Activated CD4-positive, alpha-beta memory T cell treated with anti-CD3 and anti-CD28 coated beads, Interleukin-2, amount 10 ng/mL, durations not matched to agents 7 days and 5 days (primary cell): Measurements from ENCODE around the gene ST6GALNAC3. TPM values are rescaled to one million over a fixed set of nuclear protein-coding genes. Genes with fewer than 3 reads are reported as not detected.
"Not testable (repeated sequence)": the region's sequence is repeated elsewhere in the genome, so short reads cannot be mapped to it uniquely, and the experiment has no call there.

Experiments used
- CTCF ChIA-PET: fragments of 350-600 bp; sonication (Branson Sonifier 250); formaldehyde crosslinking; loops from one replicate; lab custom pipeline; 2021; ENCODE audit warnings: antibody characterized with exemption, inconsistent platforms; lab: Charles Lee
- POLR2A ChIA-PET: fragments of 350-600 bp; sonication (Branson Sonifier 250); formaldehyde crosslinking; loops from one replicate; lab custom pipeline; 2021; ENCODE audit warnings: antibody characterized with exemption; lab: Charles Lee
- DNase-seq: peaks from one replicate; pipeline ENCODE4 v3.0.0-alpha.2; 2020
- H3K27ac Mint-ChIP-seq: one replicate; pipeline ENCODE4 v1.8.0; 2021; ENCODE audit warnings: mild to moderate bottlenecking, mixed read lengths
- H3K27me3 Mint-ChIP-seq: one replicate; pipeline ENCODE4 v1.8.0; 2021; ENCODE audit warnings: mixed read lengths
- H3K36me3 Mint-ChIP-seq: one replicate; pipeline ENCODE4 v1.8.0; 2021; ENCODE audit warnings: low read depth, mixed read lengths
- H3K4me1 Mint-ChIP-seq: one replicate; pipeline ENCODE4 v1.8.0; 2021; ENCODE audit warnings: mixed read lengths
- H3K4me3 Mint-ChIP-seq: one replicate; pipeline ENCODE4 v1.8.0; 2021; ENCODE audit warnings: mild to moderate bottlenecking, mixed read lengths
- H3K9me3 Mint-ChIP-seq: one replicate; pipeline ENCODE4 v1.8.0; 2021; ENCODE audit warnings: mixed read lengths
- total RNA-seq, 2 experiments: library from RNA; stranded (reverse); gene quantifications; one replicate each; pipeline ENCODE4 v1.2.3, GENCODE V29; 2021

ST6GALNAC3 gene
- total RNA-seq, 2 experiments from 2014 or later: not detected

GRCh38 chr1:76080552-76081079 lies 6.1 kb downstream of the ST6GALNAC3 start:
- CTCF ChIA-PET: interaction anchor here (0.7 kb wide), 1 partner anchor 57 kb away, joined by 3 read pairs; no protein-coding TSS in a partner anchor
- Mint-ChIP-seq H3K9me3 (no peaks in the 10 kb centered on the region), H3K27me3 (peaks cover 8% of the 10 kb centered on the region), H3K4me3 (no peak overlapping the region), H3K36me3 (no peaks in the 10 kb centered on the region), H3K4me1 (no peaks in the 10 kb centered on the region), H3K27ac (no peak overlapping the region)
- no peak for DNase-seq
- POLR2A ChIA-PET: no interaction called here

GRCh38 chr1:76082062-76082461 lies 7.5 kb downstream of the ST6GALNAC3 start:
- ChIA-PET POLR2A (no interaction called here), CTCF (no interaction called here)
- Mint-ChIP-seq H3K27ac (no peak overlapping the region), H3K4me1 (no peaks in the 10 kb centered on the region), H3K36me3 (no peaks in the 10 kb centered on the region), H3K4me3 (no peak overlapping the region), H3K27me3 (no peaks in the 10 kb centered on the region), H3K9me3 (no peaks in the 10 kb centered on the region)
- DNase-seq: no peak

GRCh38 chr1:76083189-76083588 lies 8.6 kb downstream of the ST6GALNAC3 start:
- Mint-ChIP-seq H3K9me3 (no peaks in the 10 kb centered on the region), H3K27ac (no peak overlapping the region), H3K4me1 (no peaks in the 10 kb centered on the region), H3K36me3 (no peaks in the 10 kb centered on the region), H3K27me3 (no peaks in the 10 kb centered on the region), H3K4me3 (no peak overlapping the region)
- ChIA-PET CTCF (no interaction called here), POLR2A (no interaction called here)
- no peak for DNase-seq

- no peak for DNase-seq
- no peaks in the 10 kb centered on the region for H3K4me1 Mint-ChIP-seq
- no peaks in the 10 kb centered on the region for H3K9me3 Mint-ChIP-seq
- H3K27ac Mint-ChIP-seq: no peak overlapping the region
- ChIA-PET POLR2A (no interaction called here), CTCF (no interaction called here)
- H3K4me3 Mint-ChIP-seq: no peak overlapping the region
- no peaks in the 10 kb centered on the region for H3K27me3 Mint-ChIP-seq
- H3K36me3 Mint-ChIP-seq: no peaks in the 10 kb centered on the region
These were observed 9.6 kb downstream of the ST6GALNAC3 start for GRCh38 chr1:76084029-76084627.

GRCh38 chr1:76084685-76085084 lies 10.1 kb downstream of the ST6GALNAC3 start:
- DNase-seq: no peak
- H3K36me3 Mint-ChIP-seq: no peaks in the 10 kb centered on the region
- CTCF ChIA-PET: no interaction called here
- no peak overlapping the region for H3K4me3 Mint-ChIP-seq
- POLR2A ChIA-PET: no interaction called here
- no peaks in the 10 kb centered on the region for H3K27me3 Mint-ChIP-seq
- no peak overlapping the region for H3K27ac Mint-ChIP-seq
- no peaks in the 10 kb centered on the region for H3K4me1 Mint-ChIP-seq
- no peaks in the 10 kb centered on the region for H3K9me3 Mint-ChIP-seq

- CTCF ChIA-PET: no interaction called here
- Mint-ChIP-seq H3K36me3 (no peaks in the 10 kb centered on the region), H3K4me3 (no peak overlapping the region), H3K9me3 (no peaks in the 10 kb centered on the region), H3K4me1 (no peaks in the 10 kb centered on the region), H3K27me3 (no peaks in the 10 kb centered on the region), H3K27ac (no peak overlapping the region)
- no peak for DNase-seq
- POLR2A ChIA-PET: no interaction called here
These were observed 11.6 kb downstream of the ST6GALNAC3 start for GRCh38 chr1:76086109-76086508.

GRCh38 chr1:76086597-76086996 lies 12.1 kb downstream of the ST6GALNAC3 start:
- CTCF ChIA-PET: no interaction called here
- H3K4me1 Mint-ChIP-seq: no peaks in the 10 kb centered on the region
- no peaks in the 10 kb centered on the region for H3K36me3 Mint-ChIP-seq
- H3K4me3 Mint-ChIP-seq: no peak overlapping the region
- DNase-seq: no peak
- H3K27me3 Mint-ChIP-seq: no peaks in the 10 kb centered on the region
- H3K9me3 Mint-ChIP-seq: no peaks in the 10 kb centered on the region
- no peak overlapping the region for H3K27ac Mint-ChIP-seq
- POLR2A ChIA-PET: no interaction called here

GRCh38 chr1:76090283-76091203 lies 16.0 kb downstream of the ST6GALNAC3 start:
- CTCF ChIA-PET: no interaction called here
- POLR2A ChIA-PET: no interaction called here
- Mint-ChIP-seq H3K4me3 (no peak overlapping the region), H3K27me3 (no peaks in the 10 kb centered on the region), H3K9me3 (no peaks in the 10 kb centered on the region), H3K36me3 (no peaks in the 10 kb centered on the region), H3K27ac (no peak overlapping the region), H3K4me1 (no peaks in the 10 kb centered on the region)
- DNase-seq: no peak

GRCh38 chr1:76092812-76093211 lies 18.3 kb downstream of the ST6GALNAC3 start:
- Mint-ChIP-seq H3K9me3 (no peaks in the 10 kb centered on the region), H3K27ac (no peak overlapping the region), H3K4me1 (no peaks in the 10 kb centered on the region), H3K36me3 (no peaks in the 10 kb centered on the region), H3K4me3 (no peak overlapping the region), H3K27me3 (no peaks in the 10 kb centered on the region)
- CTCF ChIA-PET: no interaction called here
- DNase-seq: no peak
- POLR2A ChIA-PET: no interaction called here

- H3K27ac Mint-ChIP-seq: no peak overlapping the region
- H3K9me3 Mint-ChIP-seq: no peaks in the 10 kb centered on the region
- no peak for DNase-seq
- H3K4me1 Mint-ChIP-seq: no peaks in the 10 kb centered on the region
- no peak overlapping the region for H3K4me3 Mint-ChIP-seq
- CTCF ChIA-PET: no interaction called here
- H3K27me3 Mint-ChIP-seq: no peaks in the 10 kb centered on the region
- H3K36me3 Mint-ChIP-seq: no peaks in the 10 kb centered on the region
- POLR2A ChIA-PET: no interaction called here
These were observed 19.2 kb downstream of the ST6GALNAC3 start for GRCh38 chr1:76093522-76094312.

- DNase-seq: no peak
- Mint-ChIP-seq H3K4me3 (no peak overlapping the region), H3K4me1 (no peaks in the 10 kb centered on the region), H3K27me3 (peaks cover 4% of the 10 kb centered on the region), H3K27ac (no peak overlapping the region), H3K36me3 (no peaks in the 10 kb centered on the region), H3K9me3 (no peaks in the 10 kb centered on the region)
- ChIA-PET POLR2A (no interaction called here), CTCF (no interaction called here)
These were observed 21.3 kb downstream of the ST6GALNAC3 start for GRCh38 chr1:76095802-76096201.

- H3K4me1 Mint-ChIP-seq, H3K4me3 Mint-ChIP-seq, CTCF ChIA-PET, H3K27ac Mint-ChIP-seq, H3K36me3 Mint-ChIP-seq, DNase-seq, POLR2A ChIA-PET, H3K9me3 Mint-ChIP-seq: not testable (repeated sequence)
- H3K27me3 Mint-ChIP-seq: peaks cover 10% of the 10 kb centered on the region
These were observed 22.5 kb downstream of the ST6GALNAC3 start for GRCh38 chr1:76097064-76097463.

- no peaks in the 10 kb centered on the region for H3K36me3 Mint-ChIP-seq
- POLR2A ChIA-PET: no interaction called here
- H3K27me3 Mint-ChIP-seq: peaks cover 16% of the 10 kb centered on the region
- no peak overlapping the region for H3K4me3 Mint-ChIP-seq
- CTCF ChIA-PET: no interaction called here
- no peak overlapping the region for H3K27ac Mint-ChIP-seq
- no peak for DNase-seq
- H3K4me1 Mint-ChIP-seq: no peaks in the 10 kb centered on the region
- H3K9me3 Mint-ChIP-seq: no peaks in the 10 kb centered on the region
These were observed 24.3 kb downstream of the ST6GALNAC3 start for GRCh38 chr1:76098845-76099244.
